PC-9 (cell line): Measurements from ENCODE around the gene CALD1. TPM values are rescaled to one million over a fixed set of nuclear protein-coding genes. Genes with fewer than 3 reads are reported as not detected.

Experiments used
- BruUV-seq: library from RNA; stranded (reverse); fragments of 400-500 nt; replicated peaks from 2 replicates; lab custom pipeline; 2021; lab: Mats Ljungman, UMichigan
- CTCF ChIA-PET: fragments of 300-600 bp; sonication (Branson Sonifier 250); formaldehyde crosslinking; loops from one replicate; lab custom pipeline; 2022; ENCODE audit warnings: antibody characterized with exemption; lab: Charles Lee
- POLR2A ChIA-PET: fragments of 300-600 bp; sonication (Branson Sonifier 250); formaldehyde crosslinking; loops from one replicate; lab custom pipeline; 2022; ENCODE audit warnings: antibody characterized with exemption; ENCODE audit not compliant: unreplicated experiment; lab: Charles Lee
- DNase-seq, 2 experiments: peaks; one replicate each; pipeline versions ENCODE4 v3.0.0 to v3.0.0-alpha.2; 2015 to 2022; ENCODE audit warnings: mixed read lengths in 1 of 2
- H2AFZ ChIP-seq: fragments of 200-600 bp; sonication (generic); 2 replicates; pipeline ENCODE4 v1.8.1; 2017; ENCODE audit warnings: antibody characterized with exemption
- H3F3A ChIP-seq: fragments of 200-600 bp; sonication (generic); 2 replicates; pipeline ENCODE4 v1.8.1; 2017; ENCODE audit warnings: antibody characterized with exemption, mild to moderate bottlenecking, low read depth; ENCODE audit not compliant: insufficient read depth
- H3K27ac ChIP-seq: fragments of 200-600 bp; sonication (generic); 2 replicates; pipeline ENCODE4 v1.6.1; 2016; ENCODE audit warnings: mixed run types
- H3K27me3 ChIP-seq: fragments of 200-600 bp; sonication (generic); 2 replicates; pipeline ENCODE4 v1.6.1; 2016; ENCODE audit warnings: low read depth, mixed run types; ENCODE audit not compliant: insufficient read depth
- H3K36me3 ChIP-seq: fragments of 200-600 bp; sonication (generic); 2 replicates; pipeline ENCODE4 v1.6.1; 2016; ENCODE audit warnings: low read depth, mixed run types
- H3K4me1 ChIP-seq: fragments of 200-600 bp; sonication (generic); replicated peaks from 2 replicates; pipeline ENCODE4 v1.6.1; 2016; ENCODE audit warnings: mixed run types; ENCODE audit not compliant: insufficient read depth
- H3K4me2 ChIP-seq: fragments of 200-600 bp; sonication (generic); 2 replicates; pipeline ENCODE4 v1.6.1; 2017; ENCODE audit warnings: mixed run types
- H3K4me3 ChIP-seq: fragments of 200-600 bp; sonication (generic); 2 replicates; pipeline ENCODE4 v1.6.1; 2016; ENCODE audit warnings: mixed run types
- H3K79me2 ChIP-seq: fragments of 200-600 bp; sonication (generic); 2 replicates; pipeline ENCODE4 v1.6.1; 2017; ENCODE audit warnings: low read depth, mixed run types
- H3K9me2 ChIP-seq: fragments of 200-600 bp; sonication (generic); 2 replicates; pipeline ENCODE4 v1.8.1; 2017; ENCODE audit warnings: mild to moderate bottlenecking; ENCODE audit not compliant: insufficient read depth
- H3K9me3 ChIP-seq: fragments of 200-600 bp; sonication (generic); 2 replicates; pipeline ENCODE4 v1.8.1; 2016; ENCODE audit warnings: low read depth; ENCODE audit not compliant: insufficient read depth
- H4K20me1 ChIP-seq: fragments of 200-600 bp; sonication (generic); 2 replicates; pipeline ENCODE4 v1.8.1; 2017; ENCODE audit not compliant: insufficient read depth
- EZH2 ChIP-seq: fragments of 200-600 bp; sonication (generic); IDR thresholded peaks from 2 replicates; pipeline ENCODE4 v1.8.0; 2017; ENCODE audit warnings: antibody characterized with exemption, low read depth
- intact Hi-C: fragments of 100-400 bp; cut with micrococcal nuclease; formaldehyde crosslinking; loops from one replicate; pipeline ENCODE4 v1.10.0; 2022; ENCODE audit not compliant: unreplicated experiment
- total RNA-seq: library from RNA; stranded (reverse); gene quantifications from 2 replicates; pipeline ENCODE4 v1.2.3, GENCODE V29; 2021
- TF ChIP-seq, protein P1 (sequence below): fragments of 200-600 bp; sonication (generic); conservative IDR thresholded peaks from 2 replicates; pipeline ENCODE4 v1.6.1; 2017; ENCODE audit warnings: mixed run types, antibody characterized with exemption, mild to moderate bottlenecking, moderate library complexity

The CALD1 gene
- total RNA-seq, 1 experiment from 2014 or later: 84.4 TPM

DNA sequence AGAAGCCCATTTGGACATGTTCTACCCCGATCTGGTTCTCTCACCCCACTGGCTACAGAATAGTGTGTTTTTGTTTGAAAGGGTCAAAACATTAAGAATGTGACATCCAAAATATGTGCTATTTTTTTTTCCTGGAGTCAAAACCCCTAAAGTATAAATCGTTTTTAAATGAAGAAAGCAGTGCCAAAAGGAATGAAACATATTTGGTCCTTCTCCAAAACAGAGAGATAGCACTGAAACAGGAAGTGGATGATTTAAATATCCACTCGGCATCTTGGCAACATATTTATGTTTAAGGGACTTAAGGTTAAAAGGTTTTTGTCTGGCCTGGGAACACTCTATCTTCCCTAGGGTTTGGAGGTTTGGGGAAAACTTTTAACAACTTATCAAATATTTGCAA lies 32.3 kb downstream of the CALD1 start:
- H3K4me2 ChIP-seq: no peak overlapping the region
- no peak overlapping the region for H2AFZ ChIP-seq
- CTCF ChIA-PET: no interaction called here

DNA sequence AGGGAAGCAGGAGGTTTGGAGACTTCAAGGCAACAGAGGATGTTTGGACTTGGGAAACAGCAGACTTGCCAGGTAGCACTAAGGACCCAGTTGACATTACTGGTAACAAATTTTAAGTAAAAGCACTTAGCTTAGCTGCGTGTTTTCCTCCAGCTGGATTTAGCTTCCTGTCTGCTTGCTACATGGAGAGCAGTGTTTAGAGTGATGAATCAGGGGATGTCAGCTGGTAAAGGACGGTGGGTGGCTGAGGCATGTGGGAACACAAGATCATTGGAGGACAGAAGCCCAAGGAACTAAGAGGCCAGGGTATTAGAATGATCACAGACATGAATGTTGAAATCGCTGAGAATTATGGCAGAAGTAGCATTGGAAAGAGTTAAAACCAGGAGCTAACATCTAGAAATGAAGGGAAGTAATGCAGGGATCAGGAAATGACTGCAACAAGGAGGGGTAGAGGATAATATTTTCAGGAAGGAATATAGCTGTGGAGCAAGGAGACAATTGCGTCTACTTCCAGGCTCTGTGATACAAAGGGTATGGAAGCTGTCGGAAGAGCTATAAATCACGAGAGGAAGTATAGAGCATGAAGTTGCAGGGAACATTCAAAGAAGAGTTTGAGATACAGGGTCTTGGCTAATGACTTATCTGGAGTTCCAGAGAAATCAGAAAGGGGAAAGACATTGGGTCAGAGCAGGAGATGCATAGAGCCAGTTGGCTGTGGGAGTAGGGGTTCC lies 34.4 kb downstream of the CALD1 start:
- H3K27ac ChIP-seq: no peak overlapping the region
- no peaks in the 10 kb centered on the region; the same call in 1 of the 2 replicates for H3K9me2 ChIP-seq
- no peak overlapping the region for H3K4me2 ChIP-seq
- no peaks in the 10 kb centered on the region for H3K27me3 ChIP-seq
- no peaks in the 10 kb centered on the region for H3F3A ChIP-seq
- ChIA-PET CTCF (no interaction called here), POLR2A (no interaction called here)
- no peak overlapping the region for H3K4me3 ChIP-seq
- no peak for DNase-seq
- no TSS peak for BruUV-seq
- no peaks in the 10 kb centered on the region for H3K9me3 ChIP-seq
- no peaks in the 10 kb centered on the region for H3K4me1 ChIP-seq
- H4K20me1 ChIP-seq: no peaks in the 10 kb centered on the region
- no peak overlapping the region for H2AFZ ChIP-seq
- intact Hi-C loops: no loop called here
- TF ChIP-seq EZH2: no peak
- TF ChIP-seq, protein P1, sequence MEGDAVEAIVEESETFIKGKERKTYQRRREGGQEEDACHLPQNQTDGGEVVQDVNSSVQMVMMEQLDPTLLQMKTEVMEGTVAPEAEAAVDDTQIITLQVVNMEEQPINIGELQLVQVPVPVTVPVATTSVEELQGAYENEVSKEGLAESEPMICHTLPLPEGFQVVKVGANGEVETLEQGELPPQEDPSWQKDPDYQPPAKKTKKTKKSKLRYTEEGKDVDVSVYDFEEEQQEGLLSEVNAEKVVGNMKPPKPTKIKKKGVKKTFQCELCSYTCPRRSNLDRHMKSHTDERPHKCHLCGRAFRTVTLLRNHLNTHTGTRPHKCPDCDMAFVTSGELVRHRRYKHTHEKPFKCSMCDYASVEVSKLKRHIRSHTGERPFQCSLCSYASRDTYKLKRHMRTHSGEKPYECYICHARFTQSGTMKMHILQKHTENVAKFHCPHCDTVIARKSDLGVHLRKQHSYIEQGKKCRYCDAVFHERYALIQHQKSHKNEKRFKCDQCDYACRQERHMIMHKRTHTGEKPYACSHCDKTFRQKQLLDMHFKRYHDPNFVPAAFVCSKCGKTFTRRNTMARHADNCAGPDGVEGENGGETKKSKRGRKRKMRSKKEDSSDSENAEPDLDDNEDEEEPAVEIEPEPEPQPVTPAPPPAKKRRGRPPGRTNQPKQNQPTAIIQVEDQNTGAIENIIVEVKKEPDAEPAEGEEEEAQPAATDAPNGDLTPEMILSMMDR: no peak
- H3K79me2 ChIP-seq: no peaks in the 10 kb centered on the region
- H3K36me3 ChIP-seq: no peaks in the 10 kb centered on the region

More for the DNA sequence above, 32.3 kb downstream of the CALD1 start:
- intact Hi-C loops: no loop called here
- no TSS peak for BruUV-seq
- POLR2A ChIA-PET: no interaction called here
- Histone ChIP-seq H3F3A (no peaks in the 10 kb centered on the region), H3K27ac (no peak overlapping the region), H3K9me2 (no peaks in the 10 kb centered on the region), H3K4me3 (no peak overlapping the region), H3K4me1 (no peaks in the 10 kb centered on the region), H4K20me1 (no peaks in the 10 kb centered on the region), H3K79me2 (no peaks in the 10 kb centered on the region), H3K27me3 (no peaks in the 10 kb centered on the region), H3K9me3 (no peaks in the 10 kb centered on the region), H3K36me3 (no peaks in the 10 kb centered on the region)
- no peak for TF ChIP-seq EZH2
- TF ChIP-seq, protein P1: no peak
- DNase-seq: no peak

DNA sequence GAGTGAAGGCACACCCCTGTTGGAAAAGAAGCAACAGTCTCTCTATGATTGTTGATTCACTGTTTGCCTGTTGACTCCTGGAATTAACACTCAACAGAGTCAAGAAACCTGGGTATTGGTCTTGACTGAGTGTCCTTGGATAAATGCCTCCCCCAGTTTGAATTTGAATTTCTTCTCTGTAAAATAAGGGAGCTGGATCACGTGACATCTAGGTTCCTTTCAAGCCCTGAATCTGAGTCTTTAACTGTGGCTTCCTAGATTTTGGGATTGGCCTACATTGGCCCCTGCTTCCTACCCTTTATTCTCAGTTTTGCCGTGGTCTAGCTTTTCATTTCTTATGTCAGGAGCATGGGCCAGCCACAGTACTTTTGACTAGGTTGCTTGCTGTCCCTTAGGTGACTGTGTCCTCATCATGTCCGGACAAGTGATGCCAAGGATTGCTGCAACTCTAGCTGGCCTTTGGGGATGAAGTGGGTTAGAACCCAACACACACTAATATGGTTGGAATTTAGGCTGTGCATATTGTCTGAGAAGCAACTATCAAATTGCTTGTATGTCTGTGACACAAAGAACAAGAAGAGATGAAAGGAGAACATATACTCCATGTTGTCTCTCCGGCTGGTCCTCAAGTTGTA lies 35.4 kb downstream of the CALD1 start:
- no peaks in the 10 kb centered on the region for H3K36me3 ChIP-seq
- TF ChIP-seq EZH2: no peak
- TF ChIP-seq, protein P1: no peak
- BruUV-seq: no TSS peak
- no peaks in the 10 kb centered on the region for H4K20me1 ChIP-seq
- H3K4me2 ChIP-seq: no peak overlapping the region
- H3F3A ChIP-seq: no peaks in the 10 kb centered on the region
- ChIA-PET POLR2A (no interaction called here), CTCF (no interaction called here)
- no peaks in the 10 kb centered on the region for H3K79me2 ChIP-seq
- no peaks in the 10 kb centered on the region; the same call in 1 of the 2 replicates for H3K9me2 ChIP-seq
- no peak overlapping the region for H2AFZ ChIP-seq
- intact Hi-C loops: no loop called here
- no peaks in the 10 kb centered on the region for H3K27me3 ChIP-seq
- no peak for DNase-seq
- H3K27ac ChIP-seq: no peak overlapping the region
- no peaks in the 10 kb centered on the region for H3K9me3 ChIP-seq
- H3K4me3 ChIP-seq: no peak overlapping the region
- no peaks in the 10 kb centered on the region for H3K4me1 ChIP-seq
